Measurements from ENCODE around the gene KLRG1.

GRCh38 chr12:8987685-8988084 lies 1.7 kb upstream of the KLRG1 start:
- TF ChIP-seq CTCF (IDR thresholded peaks at IDR 0.05; ENCODE audit: low read depth, low read length) (no peak), POLR2A (IDR thresholded peaks at IDR 0.05; ENCODE audit: extremely low read depth, insufficient read length) (no peak)

Measured in NB4 (cell line).